Measurements from ENCODE around the gene NREP.

NREP gene, protein sequence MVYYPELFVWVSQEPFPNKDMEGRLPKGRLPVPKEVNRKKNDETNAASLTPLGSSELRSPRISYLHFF

DNA sequence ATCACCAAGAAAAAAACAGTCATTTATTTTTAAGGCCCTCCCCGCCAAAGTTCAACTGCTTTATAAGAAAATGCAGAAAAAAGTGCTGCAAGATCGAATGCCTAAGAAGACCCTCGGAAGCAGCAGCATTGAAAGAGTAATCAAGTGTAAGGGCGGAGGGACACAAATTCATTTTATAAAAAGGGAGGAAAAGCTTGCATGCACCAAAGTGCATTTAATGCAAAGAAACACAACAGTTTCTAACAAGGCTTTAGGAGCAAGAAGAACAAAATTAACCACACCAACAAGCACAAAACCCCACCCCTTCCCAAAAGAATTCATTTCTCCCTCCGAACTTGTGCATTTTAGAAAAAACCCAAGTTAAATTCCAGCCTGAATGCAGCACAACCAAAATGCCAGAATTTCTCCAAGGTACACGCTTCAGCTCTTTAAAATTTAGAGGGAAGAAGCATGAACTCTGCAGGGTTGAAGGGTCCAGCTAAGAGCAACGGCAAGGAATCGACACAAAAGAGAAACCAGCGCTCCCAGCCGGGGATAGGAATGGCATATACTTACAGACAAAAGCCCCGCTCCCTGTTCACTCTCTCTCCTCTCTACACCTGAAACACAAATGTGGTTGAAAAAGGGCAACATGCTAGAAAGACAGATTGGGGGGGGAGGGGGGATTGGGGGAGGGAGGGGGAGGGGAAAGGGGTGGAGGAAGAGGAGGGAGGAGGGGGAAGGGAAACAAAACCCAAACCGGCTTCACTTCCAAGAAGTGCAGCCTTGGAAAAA is at the start of gene NREP:
Gene NREP, minus strand, starts transcription at position 614 of the 774 bp plus-strand sequence. CDS start 1,422 bp downstream, outside the sequence.
- DNase-seq (ENCODE audit: low spot score) (no peak), FAIRE-seq (no peak)

DNA sequence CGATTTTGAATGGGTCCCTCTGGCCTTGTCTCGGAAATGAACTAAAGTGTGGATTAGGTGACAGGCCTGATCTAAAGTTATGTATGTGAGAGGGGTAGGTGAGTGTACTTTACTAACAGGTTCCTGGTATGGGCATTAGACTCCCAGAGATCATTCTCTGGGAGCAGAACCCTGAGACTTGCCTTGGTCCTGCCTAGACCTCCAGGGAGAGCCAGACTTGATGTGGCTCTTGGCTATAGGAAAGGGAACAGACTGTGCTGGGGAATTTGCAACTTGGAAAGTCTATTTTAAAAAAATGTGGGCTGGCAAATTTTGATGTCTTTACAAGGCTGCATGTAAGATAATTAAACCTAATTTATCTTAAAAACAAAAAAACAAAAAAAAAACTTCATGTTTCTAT is 49.8 kb upstream of the NREP start:
- DNase-seq (ENCODE audit: low spot score) (no peak), FAIRE-seq (no peak)

DNA sequence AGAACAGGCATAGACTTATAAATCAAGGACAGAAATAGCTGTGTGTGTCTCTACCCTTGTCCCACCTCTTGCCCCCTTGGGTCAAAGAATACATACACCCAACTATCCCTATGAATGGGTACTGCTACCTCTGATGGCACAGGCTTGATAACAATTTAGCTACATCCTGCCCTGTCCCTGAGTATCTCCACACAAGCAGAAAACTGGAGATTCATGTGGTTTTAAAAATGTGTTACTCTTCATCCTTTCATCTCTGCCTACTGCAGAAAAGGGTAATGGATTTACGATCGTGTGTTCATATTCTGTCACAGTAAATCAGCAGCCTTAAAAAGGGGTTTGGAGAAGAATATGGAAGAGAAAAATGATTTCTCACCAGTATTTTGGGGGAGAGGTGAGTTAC is 49.2 kb upstream of the NREP start:
- FAIRE-seq (no peak), DNase-seq (ENCODE audit: low spot score) (no peak)

DNA sequence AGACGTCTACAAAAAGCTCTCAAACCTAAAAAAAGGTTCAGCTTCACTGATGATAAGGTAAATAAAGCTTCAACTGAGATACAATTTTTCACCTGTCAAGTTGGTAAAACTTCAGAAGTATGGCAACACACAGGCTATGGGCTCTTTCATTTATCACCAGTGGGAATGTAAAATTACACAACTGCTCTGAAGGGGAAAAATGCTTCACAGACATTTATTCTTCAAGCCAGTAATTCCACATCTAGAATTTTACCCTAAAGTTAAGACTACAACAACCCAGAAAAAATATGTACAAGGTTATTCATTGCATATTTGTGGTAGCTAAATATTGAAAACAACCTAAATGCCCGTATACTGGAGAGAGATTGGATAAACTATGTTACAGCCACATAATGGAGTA is 48.1 kb upstream of the NREP start:
- DNase-seq (ENCODE audit: low spot score) (no peak), FAIRE-seq (no peak)

DNA sequence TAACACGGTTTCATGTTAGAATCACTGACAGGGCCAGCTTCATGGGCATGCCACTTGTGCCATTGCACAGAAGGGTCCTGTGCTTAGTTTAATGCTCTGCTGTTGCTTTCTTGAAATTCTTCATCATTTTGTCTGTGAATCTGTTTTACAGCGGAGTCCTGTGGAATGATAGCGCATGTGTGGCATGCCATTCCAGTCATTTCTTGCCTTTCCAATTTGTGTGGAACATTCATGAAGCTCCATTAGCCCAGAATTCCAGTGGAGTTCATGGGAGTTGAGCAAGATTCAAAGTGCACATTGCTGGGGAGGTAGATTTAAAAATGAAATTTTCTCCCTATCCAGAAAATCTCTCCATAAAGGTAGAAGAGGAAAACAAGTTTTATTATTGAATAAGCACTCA is 43.4 kb upstream of the NREP start:
- DNase-seq (ENCODE audit: low spot score) (no peak), FAIRE-seq (no peak)

DNA sequence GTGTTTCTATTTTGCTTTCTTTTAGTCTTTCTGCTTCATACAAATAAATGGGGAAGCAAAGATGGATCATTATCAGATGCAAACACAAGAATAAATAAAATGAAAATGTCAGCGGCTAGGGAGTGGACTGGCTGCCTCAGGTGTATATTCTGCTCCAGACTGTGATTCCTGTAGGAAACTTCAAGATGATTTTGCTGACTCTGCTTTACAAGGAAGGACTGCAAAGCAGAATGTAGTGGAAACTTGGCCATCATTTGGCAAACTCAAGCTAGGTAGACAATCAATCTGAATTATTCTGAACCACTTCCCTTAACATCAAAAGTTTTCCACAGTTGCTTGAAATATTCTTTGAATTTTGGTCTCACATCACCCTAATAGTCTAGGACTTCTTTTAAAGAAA is 38.1 kb upstream of the NREP start:
- no peak for DNase-seq (ENCODE audit: low spot score)
- no peak for FAIRE-seq

DNA sequence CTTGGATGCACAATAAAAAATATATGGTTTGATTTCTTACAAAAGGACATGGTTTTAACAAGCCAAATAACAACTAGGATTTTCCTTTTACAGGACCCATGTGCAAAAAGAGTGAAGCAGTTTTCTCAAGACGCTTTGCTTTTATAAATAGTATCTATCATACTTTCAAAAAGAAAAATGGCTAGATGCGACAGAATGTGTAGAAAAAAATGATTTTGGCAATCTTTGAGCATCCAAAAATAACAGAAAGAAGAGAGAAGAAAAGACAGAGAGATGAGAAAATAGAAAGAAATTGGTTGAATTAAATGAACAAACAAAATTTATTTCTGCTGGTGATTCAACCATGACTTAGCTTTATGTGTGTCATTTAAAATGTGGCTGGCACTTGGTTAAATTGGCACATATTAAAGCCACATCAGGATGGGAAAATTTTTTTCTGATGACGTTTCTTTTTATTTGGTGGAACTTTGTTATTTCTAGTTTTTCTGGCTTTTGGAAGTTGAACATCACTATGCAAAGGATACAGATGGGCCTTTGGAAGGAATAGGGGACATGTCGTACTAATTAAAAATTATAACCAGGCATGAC is 35.6 kb upstream of the NREP start:
- FAIRE-seq: peak; percentile 82
- DNase-seq (ENCODE audit: low spot score): peak; percentile 22

DNA sequence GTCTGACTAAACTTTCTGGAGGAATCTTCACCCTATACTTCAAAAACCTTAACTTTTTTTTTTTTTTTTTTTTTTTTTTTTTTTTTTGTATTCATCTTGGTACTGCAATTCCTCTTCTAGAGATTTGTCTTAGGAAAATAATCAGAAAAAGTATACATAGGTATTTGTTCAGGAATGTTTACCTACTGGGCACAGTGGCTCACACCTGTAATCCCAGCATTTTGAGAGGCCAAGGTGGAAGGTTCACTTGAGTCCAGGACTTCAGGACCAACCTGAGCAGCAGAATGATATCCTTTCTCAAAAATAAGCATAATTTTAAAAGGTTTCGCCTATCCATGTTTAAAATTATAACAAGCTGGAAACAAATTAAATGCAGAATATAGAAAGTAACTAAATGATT is 33.3 kb upstream of the NREP start:
- DNase-seq (ENCODE audit: low spot score) (no peak), FAIRE-seq (no peak)

DNA sequence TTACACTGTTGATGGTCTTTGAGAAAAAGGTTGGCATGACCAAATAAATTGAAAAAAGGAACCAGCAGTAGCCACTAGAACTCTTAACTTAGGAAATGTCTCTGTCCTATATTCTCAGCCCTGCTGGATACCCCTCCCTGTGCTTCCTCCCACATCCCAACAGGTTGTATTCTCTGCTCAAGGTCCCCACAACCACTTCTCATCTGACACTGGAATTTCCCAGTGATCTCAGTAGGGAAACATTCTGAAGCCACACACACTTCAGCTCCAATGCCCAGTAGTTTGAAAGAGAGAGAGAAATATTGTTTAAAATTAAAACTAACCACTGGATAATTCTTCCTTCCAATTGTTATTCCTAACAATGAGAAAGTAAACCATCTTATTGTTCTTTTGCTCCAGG is 30.0 kb upstream of the NREP start:
- DNase-seq (ENCODE audit: low spot score) (no peak), FAIRE-seq (no peak)

DNA sequence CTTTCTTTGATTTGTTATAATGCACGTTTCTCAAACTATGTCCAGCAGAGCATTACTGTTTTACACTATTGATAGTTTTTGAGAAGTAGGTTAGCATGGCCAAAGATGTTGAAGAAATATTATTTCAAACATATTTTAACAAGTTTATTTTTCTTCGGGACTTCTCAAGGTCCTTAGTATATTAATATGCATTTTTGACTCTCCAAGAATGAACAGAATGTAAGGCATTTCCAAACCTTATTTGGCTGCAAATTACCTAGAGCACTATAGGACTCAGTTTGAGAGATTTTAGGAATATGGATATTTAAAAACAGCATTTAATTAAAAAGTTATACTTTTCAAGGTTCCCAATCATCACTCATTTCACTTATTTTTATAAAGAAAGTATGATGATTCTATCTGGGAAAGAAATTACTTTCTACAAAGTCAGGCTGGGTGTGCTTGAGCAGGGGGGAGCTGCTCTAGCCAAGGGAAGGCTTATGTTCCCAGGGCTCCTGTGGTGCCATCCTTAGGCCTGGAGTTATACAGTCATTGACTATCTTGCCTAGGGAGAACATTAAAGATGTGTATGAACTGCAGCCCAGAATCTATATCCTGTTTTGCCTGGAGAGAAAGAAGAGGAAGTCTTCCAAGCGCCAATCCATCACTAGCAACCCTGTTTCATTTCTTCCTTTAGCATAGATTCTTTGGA is 27.6 kb upstream of the NREP start:
- DNase-seq (ENCODE audit: low spot score) (no peak), FAIRE-seq (no peak)

DNA sequence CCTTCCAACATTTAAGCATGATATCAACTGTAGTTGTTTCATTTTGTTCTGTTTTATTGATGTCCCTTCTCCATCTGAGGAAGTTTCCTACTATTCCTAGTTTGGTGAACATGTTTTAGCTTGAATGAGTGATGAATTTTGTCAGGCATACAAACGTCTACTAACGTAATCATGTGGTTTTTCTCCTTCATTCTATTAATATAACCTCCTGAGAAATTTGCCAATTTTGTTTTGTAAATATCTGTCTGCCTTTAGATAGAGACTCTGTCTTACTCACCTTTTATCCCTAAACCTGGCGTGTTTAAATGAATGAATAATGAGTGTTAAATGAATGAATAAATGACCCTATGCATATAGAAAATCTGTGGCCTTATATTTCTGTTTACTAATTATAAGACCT is 26.5 kb upstream of the NREP start:
- DNase-seq (ENCODE audit: low spot score) (no peak), FAIRE-seq (no peak)

DNA sequence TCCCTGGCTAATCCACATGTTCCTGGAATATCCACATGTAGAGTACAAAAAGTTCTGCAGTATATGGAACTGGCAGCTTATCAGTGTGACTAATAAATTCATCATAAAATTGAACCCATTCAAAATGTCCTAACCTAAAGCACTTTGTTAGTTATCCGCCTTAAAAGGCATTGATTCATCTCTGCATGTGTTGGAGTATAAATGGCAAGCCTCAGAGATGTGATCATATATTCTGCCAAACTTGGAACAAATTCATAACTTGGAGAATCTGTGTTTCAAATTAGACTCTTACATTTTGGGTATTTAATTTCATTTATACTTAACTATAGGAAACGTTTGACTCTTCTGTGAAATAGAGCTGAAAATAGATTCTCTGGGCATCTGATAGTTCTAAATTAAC is 25.2 kb upstream of the NREP start:
- no peak for DNase-seq (ENCODE audit: low spot score)

DNA sequence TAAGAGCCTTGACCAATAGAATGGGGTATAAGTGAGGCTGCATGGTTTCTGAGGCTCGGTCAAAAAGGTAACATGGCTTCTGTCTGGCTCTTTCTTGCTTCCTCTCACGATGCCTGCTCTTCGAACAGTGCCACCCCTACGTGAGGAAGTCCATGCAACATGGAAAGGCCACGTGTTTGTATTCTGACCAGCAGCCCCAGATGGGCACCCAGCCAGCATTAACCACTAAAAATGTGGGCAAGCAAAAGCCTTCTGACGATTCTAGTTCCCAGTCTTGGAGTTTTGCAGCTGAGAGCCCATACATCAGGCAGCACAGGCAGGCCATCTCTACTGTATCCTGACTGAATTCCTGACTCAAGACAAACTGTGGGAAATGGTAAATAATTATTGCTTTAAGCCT is 24.2 kb upstream of the NREP start:
- DNase-seq (ENCODE audit: low spot score) (peak; percentile 53), FAIRE-seq (peak; percentile 81)

More for the DNA sequence above, 25.2 kb upstream of the NREP start:
- FAIRE-seq: peak; percentile 16

DNA sequence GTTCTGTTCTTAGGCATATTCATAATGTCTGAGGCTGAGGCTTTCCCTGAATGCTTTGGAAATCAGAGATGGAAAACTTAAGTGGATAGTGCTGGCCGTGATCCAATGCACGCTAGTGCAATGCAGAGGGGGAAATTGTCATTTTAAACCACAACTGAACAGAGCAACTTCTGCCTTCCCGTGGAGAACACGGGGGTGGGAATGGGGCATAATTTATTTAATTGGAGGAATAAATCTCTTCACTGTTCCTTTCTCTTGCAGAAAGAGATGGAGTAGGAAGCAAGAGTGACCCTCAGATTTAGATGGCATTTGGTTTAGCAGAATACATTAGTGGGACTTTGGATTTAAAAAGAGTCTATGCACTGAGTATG is 22.9 kb upstream of the NREP start:
- FAIRE-seq: no peak

DNA sequence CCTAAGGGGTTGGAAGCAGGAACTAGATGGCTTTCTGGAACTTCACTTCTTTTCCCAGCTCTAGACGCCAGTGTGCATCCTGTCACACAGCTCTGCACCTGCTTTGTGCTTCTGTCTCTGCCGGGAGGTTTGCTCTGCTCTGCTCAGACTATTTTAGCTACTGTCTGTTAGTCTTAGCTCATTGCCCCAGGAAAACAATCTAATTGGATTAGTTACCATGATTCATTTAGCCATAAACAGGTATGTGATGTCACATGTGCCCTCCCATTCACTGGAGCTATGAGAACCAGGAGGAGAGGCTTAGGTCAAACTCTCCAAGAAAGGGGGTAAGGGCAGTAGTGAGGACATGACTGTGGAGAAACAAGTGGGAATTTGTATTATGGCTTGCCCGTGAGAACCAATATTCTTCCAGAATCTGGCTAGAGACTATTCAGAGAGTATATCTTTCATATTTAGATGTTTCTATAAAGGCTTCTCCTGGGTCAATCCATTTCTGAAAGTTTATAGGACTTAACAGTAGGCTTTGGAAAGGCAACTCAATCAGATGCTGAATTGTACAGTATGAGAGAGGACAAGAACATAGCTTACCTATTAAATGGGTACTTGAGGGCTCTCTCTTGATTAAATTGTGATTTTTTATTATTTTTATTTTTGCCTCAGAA is 22.4 kb upstream of the NREP start:
- DNase-seq (ENCODE audit: low spot score): no peak
- no peak for FAIRE-seq

More for the DNA sequence above, 22.9 kb upstream of the NREP start:
- no peak for DNase-seq (ENCODE audit: low spot score)

DNA sequence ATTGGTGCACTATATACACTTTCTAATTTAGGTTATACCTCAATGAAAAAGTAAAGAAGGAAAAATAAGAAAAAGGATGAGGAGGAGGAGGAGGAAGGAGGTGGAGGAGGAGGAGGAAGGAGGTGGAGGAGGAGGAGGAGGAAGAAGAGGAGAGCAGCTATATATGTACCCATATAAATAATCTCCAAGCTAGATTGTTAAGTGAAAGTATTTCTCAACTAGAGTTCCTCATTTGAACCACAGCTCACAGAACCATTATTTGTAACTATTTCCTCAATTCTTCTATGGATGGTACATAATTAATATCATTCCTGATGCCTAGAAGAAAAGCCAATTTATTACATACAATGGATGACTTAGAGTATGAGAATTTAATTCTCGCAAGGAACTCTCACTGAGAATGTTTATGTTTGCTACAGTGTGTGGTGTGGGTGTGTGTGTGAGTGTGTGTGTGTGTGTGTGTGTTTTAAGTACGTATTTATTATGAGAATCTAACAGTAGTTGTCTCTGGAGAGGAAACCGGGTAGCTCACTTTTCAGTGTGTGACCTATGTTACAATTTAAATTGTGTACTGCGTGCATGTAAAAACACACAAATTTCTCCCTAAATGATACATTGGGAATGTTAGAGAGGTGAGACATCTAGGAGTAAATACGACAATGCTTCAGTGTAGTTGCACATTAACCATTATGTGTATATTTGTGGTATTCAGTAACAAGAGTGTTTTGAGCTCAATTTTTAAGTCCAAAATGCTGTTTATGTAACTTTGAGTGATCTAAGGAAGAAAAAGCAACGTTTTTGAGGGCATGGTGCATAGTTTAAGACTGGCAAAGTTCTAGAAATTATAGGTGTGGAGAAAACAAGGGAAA is 20.2 kb upstream of the NREP start:
- no peak for DNase-seq (ENCODE audit: low spot score)
- no peak for FAIRE-seq

DNA sequence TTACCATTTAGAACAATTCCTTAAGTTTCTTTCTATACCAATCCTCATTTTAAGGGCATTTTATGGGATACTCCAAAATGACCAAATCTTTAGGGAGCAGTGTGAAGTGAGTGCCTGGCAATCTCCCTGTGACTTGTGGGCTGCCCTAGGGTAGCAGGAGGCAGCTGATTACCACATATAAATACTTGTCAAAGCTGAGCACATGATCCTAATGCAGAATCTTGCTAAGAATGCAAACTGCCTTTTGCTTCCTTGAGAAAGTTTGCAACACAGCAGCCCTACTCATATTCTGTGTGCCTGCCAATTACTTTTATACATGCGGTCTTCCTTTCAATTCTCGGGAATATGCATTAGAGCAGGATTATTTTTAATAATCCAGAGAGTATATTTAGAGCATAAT is 18.2 kb upstream of the NREP start:
- FAIRE-seq: no peak
- no peak for DNase-seq (ENCODE audit: low spot score)

DNA sequence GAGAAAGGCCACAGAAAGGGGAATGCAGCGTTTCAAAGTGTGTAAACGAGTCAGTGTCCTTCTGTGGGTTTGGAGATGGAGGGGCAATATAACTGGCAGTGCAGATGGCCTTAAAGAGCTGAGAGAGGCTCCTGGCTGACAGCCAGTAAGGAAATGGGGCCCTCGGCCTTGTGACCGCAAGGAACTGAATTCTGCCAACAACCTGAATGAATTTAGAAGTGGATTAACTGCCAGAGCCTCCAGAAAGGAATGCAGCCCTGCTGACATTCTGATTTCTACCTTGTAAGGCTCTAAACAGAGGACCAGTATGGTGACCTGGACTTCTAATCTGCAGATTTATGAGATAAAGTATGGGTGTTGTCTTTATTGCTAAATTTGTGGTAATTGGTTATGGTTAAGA is 17.5 kb upstream of the NREP start:
- DNase-seq (ENCODE audit: low spot score) (peak; percentile 81), FAIRE-seq (peak; percentile 95)

DNA sequence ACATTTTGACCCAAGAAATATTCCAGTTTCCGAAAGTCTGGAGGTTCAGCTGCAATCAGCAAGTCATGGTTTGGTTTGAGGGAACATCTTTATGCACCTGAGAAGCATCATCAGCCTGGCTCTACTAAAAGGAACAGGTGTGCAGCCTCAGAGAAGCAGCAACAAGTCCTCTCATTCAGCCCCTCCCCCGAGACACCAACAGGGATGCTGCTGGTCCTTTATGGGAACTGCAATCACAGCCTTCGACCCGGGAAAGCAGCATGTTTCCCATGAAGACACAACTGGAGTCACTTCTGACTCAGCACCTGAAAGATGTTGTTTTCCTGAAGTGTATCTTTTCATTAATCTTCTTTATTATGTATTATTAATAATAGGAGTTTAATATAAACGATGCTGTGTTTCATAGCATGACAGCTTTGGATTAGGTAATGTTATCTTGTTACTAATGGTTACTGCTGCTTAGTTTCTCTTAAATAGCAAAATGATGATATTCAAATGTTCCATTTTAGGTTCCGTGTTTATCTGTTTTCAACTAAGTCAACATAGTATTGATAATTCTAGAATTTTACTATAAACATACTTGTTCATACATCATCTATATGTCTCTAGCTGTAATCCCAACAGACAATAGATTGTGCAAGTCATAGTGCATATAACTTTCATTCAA is 15.6 kb upstream of the NREP start:
- FAIRE-seq (peak; percentile 46), DNase-seq (ENCODE audit: low spot score) (no peak)

DNA sequence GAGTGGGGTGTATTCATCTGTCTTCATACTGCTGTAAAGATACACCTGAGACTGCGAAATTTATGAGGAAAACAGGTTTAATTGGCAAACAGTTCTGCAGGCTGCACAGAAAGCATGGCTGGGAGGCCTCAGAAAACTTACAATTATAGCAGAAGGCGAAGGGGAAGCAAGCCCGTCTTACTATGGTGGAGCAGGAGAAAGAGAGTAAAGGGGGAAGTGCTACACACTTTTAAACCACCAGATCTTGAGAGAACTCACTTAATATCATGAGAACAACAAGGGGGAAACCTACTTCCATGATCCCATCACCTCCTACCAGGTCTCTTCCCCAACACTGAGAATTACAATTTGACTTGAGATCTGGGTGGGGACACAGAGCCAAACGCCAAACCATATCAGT is 12.5 kb upstream of the NREP start:
- FAIRE-seq: no peak
- DNase-seq (ENCODE audit: low spot score): no peak

Measured in RCC 7860 (cell line).